HG02973 (cell line): ENCODE data around the gene NEGR1.

Source experiments
- ATAC-seq: cut with Tn5 transposase; IDR thresholded peaks from one replicate; pipeline ENCODE4 v1.9.1; 2021; ENCODE audit warnings: moderate library complexity; ENCODE audit not compliant: unreplicated experiment

NEGR1 gene

DNA sequence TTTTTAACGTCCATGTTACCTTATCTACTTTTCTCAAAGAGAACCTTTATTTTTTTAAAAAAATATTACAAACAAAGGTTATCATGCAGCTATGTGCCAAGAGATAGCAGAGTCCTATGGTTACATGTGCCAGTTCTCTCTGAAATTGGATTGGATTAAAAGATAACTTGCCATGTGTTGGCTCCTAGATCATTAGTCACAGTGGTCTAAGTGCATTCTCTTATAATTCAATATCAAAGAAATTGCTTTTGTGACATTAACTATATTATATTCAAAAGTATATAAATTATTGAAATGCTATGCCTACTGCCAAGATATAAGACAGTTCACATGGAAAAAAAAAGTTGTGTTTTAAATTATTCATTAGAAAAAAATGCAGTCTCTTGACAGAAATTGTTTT lies 494.2 kb downstream of the NEGR1 start:
- no peak for ATAC-seq

DNA sequence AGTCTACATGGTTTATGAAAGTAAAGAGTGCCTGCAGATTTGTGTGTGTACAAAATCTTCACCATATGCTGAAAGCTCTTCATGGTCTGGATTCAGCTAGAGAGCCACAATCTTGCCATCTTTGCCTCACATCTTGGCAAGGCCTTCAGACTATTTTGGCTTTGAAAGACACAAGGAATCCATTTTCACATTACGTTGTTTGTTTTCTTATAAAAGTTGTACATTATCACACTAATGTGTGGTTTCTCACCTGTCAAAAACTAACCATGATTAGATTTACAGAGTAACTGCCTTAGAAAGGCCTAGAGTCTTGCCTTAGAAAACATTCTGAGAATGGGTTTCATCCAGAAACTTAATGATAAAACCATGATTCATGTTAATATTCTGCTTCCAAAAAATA lies 494.6 kb downstream of the NEGR1 start:
- ATAC-seq, result no peak

DNA sequence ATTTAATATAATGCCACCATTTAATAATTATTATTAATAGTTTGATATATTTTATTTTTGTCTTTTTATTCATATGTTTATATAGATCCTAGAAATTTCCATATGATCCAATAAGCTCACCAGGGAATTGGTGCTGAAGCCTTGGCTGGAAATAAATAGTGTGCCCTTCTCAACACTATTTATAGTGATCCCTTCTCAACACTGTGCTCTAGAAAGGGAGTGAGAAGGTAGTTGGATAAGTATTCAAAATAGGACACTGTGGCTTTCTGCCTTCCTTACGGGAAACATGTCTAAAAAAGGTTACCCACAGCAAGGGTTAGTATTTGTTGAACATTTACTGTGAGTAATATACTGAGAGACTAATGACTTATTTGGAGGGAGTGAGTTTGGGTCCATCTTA lies 496.1 kb downstream of the NEGR1 start:
- no peak for ATAC-seq

DNA sequence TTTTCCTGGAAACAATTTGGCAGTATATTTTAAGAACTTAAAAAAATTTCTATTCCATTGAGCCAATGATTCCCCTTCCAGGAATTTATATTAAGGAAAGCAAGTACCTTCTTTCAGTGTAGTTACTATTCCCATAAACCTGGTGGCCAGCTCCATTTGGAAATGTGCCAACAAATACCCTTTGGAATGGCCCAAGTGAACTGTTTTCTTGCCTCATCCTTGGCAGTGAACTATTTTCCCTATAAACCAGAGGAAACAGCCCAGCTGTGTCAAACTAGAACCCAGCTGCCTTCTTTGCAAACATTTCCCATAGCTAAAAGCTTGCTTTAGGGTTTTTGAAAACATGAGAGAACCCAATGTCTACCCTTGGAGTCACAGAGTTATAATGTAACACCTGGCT lies 496.9 kb downstream of the NEGR1 start:
- no peak for ATAC-seq

DNA sequence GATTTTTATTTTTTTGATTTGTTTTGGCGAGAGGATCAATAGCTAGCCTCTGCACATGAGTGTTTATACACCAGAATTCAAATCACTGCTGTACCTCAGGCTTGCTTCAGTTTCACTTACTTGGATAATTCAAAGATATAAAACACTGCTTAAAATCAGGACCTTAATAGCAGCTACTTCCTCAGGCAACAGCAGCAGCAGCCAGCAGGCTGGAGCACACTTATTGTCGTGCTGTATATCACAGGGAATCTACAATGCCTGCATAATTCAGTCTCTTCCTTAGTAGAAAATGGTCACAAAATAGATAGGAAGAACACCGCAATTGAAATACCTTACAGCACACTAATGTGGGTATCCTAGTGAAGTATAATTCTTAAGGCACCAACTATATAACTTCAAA lies 497.3 kb downstream of the NEGR1 start:
- no peak for ATAC-seq

DNA sequence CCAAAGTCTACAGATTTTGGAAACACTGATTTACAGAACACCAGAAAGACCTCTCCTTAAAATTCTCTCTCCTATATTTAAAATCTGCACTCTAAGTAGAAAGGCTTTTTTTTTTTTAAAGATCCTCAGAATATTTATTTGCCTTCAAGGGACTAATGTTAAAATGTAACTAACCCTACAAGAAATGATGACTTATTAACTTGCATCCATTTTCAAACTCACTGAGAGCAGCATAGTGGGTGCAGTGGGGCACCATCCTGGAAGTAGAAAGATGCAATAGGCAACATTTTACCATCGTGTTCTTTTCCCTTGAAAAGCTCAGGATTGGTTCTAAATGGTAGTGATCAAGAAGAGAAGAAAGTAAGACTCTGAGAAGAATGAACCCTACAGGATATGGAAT lies 498.1 kb downstream of the NEGR1 start:
- ATAC-seq, result no peak

DNA sequence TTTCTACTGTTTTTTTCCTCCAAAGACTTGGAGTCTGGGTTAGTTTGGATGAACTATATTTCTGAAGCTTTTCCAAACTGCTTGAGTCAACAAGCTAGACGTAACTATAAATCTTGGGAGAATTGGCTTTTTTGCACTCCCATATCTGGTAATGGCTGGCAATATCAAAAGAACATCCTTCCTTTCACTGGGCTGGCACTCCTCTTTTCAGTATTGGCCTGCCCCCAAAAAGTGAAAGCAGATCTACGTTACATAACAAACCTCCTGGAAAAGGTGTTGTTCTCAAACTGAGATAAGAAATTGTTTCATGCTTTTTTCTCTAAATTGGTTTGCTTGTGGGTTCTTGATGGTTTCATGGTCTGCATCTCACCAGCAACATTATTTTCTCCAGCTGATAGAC lies 499.3 kb downstream of the NEGR1 start:
- no peak for ATAC-seq

DNA sequence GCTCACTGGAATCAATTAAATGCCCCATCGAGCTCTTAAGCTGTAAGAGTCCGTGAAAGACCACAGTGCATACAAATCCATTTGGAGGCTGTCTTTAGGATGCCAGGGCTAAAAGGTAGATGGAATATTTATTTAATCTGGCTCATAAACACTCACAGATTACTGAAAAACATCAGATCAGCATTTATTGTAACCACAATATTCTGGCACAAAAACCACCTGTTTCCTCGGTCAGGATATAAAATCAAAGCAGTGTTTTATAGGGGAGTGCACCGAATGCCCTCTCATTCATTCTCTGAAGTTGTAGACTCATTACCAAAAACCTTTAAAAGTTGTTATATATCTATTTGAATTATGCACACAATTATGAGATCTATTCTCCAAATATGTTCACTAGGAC lies 500.9 kb downstream of the NEGR1 start:
- no peak for ATAC-seq

DNA sequence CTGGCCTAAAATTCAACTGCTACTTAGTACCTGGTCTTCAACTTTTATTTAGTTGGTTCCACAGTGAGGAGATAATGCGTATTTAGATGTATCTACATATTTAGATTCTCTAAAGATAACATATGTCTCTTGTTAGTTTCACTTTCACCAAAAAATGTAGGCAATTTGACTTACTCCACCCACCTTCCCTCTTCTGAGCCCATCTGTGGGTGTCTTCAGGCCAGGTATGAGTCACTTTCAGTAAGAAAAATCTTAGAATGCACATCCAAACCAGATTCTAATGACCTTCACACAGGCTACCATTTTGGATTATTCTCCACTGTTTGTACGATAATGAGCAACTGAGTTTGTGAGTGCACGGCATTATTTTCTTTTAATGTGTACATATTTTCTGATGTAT lies 501.7 kb downstream of the NEGR1 start:
- ATAC-seq, result peak; percentile 92

DNA sequence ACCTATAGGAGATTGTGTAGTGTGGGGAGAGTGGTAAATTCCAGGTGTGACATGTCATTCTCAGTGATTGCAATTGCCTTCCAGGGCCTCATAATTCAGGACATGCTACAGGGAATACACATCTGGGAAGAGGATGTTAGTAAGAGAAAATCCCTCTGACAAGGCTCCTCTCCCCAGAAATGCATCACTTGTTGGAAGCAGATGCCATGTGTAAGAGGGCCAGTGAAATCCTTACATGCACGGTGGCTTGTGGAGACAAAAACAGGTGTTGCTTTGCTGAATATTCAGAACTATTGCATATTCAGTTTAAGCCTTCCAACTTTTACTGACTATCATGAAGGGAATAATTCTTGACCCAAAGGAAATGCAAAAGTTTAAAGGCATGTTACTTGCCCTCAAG lies 503.4 kb downstream of the NEGR1 start:
- ATAC-seq, result no peak

DNA sequence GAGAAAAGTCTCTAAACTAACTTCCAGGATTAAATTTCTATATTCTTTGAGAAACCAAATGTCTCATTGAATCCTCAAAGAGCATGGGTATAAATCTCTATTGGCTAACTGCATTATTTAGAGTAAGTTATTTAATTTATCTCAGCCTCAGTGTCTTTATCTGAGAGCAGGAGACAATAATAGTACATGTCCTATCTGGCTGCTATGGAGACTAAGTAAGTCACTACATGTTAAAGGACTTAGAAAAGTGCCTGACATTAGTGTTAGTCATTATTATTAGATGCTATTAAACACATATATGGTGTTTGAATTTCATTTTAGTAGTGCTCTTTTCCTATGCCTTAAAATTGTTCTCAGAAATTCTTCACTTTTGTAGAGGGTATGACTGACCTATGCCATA lies 505.2 kb downstream of the NEGR1 start:
- ATAC-seq, result no peak

DNA sequence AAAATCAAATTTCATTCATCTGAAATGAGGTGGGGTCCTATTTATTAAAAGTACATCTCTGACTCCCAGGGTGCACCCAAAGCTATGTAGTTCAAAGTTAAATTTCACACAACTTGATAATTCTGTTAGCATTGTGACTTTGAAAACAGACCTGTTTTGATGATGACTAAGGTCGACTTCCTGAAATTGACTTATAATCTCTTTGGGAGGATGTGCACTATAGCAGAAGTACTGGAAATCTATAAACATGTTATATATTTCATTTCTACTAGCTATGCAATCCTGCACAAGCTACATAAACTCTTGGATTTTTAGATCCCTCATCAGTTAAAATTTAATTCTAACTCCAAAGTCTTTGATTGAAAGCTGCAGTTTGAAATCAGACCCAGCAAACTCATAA lies 507.6 kb downstream of the NEGR1 start:
- no peak for ATAC-seq

DNA sequence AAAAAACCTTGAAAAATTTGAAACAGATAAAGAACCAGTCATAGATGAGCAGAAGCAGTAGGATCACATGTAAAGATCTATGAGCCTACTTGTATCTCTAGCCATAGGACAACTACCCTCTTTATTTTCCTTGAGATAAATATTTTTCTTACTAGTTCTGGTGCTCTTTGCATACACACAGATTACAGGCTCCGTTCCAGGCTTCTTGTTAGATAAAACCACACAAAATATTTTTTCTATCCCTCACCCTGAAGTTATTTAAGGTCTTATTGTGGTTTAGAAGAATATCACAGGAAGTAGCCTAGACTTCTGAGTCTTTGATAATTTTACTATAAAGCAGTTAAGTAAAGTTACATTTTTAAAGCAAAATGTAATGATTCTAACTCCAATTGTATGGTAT lies 512.2 kb downstream of the NEGR1 start:
- ATAC-seq, result no peak

DNA sequence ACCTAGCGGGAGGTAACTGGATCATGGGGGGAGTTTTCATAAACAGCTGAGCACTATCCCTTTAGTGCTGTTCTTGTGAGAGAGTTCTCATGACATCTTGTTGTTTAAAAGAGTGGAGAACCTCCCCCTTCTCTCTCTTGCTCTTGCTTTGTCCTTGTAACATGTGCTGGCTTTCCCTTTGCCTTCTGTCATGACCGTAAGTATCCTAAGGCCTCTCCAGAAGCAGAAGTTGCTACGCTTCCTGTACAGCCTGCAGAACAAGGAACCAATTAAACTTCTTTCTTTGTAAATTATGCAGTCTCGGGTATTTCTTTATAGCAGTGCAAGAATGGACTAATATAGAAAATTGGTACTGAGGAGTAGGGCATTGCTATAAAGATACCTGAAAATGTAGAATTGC lies 515.6 kb downstream of the NEGR1 start:
- ATAC-seq, result no peak

DNA sequence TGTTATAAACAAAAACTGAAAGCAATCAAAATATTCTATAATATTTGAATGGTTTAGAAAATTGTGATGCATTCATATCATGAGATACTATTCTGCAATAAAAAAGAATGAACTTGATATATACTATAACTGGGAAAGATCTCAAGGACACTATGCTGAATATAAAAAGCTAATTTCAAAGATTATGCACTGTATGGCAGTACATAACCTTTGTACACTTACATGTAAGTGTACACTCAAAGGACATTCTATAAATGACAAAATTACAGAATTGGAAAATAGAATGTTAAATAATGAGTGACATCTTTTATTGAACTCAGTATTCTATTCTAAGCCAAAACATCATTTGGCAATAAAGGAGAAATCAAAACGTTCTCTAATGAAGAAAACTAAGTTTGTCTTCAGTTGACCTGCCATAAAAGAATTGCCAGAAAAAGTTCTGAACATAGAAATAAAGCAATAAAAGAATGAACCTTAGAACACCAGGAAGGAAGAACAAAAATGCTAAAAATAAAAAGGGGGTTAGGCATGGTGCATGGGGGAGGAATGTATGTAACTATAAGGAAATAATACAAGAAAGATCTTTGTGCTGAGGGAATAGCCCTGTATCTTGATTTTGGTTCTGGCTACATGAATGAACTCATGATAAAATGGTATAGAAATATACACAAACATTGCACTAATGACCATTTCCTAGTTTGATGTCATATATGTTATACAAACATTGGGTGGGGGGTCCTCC lies 519.7 kb downstream of the NEGR1 start:
- no peak for ATAC-seq

DNA sequence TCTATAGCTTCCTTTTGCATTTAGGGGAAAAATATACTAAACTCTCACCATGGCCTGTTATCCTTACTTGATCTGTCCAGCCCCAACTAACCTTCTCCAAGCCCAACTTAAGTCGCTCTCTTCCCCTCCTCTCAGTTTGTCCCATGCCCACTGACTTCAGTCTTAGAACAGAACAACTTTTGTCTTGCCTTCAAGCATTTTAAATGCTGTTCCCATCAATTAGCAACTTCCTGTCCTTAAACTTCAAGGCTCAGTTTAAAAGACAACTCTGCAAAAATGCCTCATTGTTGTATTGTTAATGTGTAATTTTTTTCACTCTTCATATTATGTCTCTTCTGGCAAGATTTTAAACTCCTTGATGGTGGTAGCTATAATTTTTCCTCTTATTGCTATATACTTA lies 526.9 kb downstream of the NEGR1 start:
- no peak for ATAC-seq

DNA sequence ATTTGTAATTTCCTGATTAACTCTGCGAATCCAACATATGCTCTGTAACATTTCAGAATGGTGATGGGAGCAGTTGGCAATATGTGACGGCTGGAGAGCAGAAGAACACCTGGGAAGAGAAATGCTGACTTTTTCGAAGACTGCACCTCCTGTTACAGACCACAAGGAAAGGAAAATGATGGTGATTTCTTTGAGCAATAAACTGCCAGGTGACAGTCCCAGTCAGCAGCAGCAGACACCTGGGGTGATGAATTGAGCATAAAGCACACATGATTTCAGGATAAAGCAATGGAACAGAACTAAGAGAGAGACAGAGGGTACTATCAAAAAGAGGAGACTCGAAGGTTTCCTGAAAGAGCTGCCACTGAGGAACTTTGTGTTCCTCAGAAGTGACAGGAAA lies 528.6 kb downstream of the NEGR1 start:
- ATAC-seq, result no peak

DNA sequence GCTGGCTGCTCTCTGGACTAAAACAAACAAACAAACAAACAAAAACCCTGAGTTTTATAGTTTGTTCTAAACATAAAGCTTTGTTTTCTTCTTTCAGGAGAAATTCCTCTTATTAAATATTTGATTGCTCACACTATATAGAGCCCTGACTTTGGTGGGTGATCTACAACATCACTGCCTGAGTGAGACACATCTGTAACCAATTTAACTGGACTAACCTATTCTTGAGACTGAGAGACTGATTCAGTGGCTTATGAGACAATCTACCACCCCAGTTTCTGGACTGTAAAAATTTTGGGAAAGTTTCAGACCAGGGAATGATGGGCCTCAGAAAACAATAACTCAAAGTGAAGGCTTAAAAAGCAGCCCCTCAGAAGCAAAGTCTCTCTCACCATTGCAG lies 537.0 kb downstream of the NEGR1 start:
- ATAC-seq, result no peak

DNA sequence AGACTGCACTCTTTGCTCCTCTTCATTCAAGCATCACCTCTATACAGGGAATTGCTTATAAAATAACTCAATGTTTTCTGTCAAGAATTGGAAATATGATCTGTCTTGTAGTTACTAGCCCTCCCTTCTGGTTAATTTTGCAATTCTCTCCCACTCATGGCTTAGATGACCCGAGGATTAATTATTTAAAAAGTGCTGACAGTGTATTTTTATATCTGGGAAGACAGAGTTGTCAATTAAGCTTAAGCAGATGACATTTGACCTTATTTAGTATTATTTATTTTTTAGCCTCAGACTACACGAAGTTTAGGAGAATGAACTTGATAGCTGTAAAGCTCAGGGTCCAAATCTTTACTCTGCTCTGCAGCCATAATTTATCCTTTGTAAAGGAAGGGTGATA lies 538.5 kb downstream of the NEGR1 start:
- ATAC-seq, result no peak

DNA sequence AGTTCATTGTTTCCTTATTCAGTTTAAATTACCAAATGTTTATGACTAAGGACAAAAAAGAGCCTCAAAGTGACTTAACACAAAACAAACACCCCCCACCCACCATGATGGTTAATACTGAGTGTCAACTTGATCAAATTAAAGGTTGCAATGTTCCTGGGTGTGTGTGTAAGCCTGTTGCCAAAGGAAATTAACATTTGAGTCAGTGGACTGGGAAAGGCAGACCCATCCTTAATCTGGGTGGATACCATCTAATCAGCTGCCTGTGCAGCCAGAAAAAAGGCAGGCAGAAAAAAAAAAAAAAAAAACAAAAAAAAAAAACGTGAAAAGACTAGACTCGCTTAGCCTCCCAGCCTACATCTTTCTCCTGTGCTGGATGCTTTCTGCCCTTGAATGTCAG lies 543.4 kb downstream of the NEGR1 start:
- no peak for ATAC-seq

DNA sequence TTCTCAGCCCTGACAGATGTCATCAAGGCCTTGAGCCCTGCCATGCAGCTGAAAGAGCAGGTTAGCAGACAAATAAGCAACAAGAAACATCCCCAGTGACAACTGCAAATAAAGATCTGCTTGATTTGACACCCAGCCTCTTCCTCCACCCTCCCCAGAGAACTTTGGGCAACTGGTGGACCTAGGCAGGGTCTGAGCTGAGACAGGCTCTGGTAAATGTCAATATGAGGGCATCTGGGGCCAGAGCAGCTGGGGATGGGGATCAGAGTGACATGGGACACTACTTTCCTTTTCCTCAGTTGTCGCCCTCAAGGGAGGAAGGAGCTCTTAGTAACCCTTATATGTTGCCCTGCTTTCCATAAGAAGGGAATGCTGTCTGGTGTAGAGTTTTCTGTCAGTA lies 544.1 kb downstream of the NEGR1 start:
- no peak for ATAC-seq

DNA sequence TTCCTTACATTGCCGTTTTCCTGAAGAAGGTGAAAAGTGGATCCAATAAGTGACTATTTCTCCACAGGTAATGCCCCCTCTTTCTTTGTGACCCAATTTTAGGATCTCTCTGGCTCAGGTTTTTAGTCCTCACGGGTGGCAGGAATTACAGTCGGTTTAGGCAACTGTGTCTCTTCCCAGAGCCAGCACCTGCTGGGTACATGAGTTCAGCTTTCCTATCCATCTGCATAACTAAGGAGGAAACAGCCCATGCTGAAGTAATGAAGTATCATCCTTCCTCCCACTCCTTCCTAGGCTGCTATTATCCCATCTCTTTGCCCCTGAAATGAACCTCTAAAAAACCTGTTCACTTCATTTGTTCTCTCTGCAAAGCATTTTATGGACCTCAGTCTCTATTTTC lies 544.6 kb downstream of the NEGR1 start:
- no peak for ATAC-seq

DNA sequence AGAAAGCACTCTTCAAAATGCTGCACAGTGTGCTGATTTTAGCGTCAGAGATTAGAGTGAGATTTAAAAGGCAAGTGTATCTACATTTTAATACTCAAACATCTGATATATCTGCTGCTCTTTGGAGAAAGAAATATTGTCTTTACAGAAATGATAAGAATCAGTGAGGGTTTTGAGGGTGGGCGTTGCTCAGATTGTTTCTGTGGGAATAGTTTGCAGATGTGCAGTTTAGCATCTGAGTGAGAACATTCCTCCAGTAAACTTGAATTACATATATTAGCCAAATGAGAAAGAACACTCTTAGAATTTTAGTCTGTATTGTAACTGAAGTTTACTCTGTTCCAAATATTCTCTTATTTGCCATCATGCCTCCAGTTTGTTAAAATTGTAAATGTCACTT lies 549.2 kb downstream of the NEGR1 start:
- no peak for ATAC-seq

DNA sequence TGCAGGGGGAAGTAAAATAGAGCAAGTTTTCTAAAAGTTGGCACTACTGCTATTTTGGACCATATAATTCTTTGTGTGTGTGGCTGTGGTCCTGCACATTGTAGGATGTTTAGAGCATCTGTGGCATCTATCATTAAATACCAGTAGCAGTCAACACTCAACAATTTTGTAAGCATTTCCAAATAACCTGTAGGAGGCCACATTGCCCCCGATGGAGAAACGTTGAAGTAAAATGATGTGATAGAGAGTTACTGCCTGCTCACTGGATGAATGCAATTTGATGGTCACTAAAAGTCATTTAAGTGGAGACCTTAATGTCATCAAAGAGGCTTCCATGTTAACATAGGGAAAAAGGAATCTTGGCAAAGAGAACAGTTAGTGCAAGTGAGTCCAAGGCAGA lies 560.8 kb downstream of the NEGR1 start:
- ATAC-seq, result no peak
